CD14-positive monocyte (primary cell): Measurements from ENCODE around the gene ANXA2. TPM values are rescaled to one million over a fixed set of nuclear protein-coding genes. Genes with fewer than 3 reads are reported as not detected.

ENCODE experiments used
- DNase-seq, 3 donors: peaks; one replicate each; pipeline ENCODE4 v3.0.0-alpha.2; 2011 to 2022
- H2AFZ ChIP-seq: 2 replicates; pipeline ENCODE4 v1.6.0; 2012; ENCODE audit warnings: mild to moderate bottlenecking, low read depth, low read length, inconsistent platforms; ENCODE audit not compliant: insufficient read depth, poor library complexity, severe bottlenecking
- H3K27ac ChIP-seq, 2 donors: 1 replicate in 1 of 2; 2 replicates in 1 of 2; pipeline ENCODE4 v1.5.1; 2012 to 2013; ENCODE audit warnings: low read length in 2 of 2, control low read depth in 1 of 2, inconsistent platforms in 1 of 2, low read depth in 1 of 2, mild to moderate bottlenecking in 1 of 2
- H3K27me3 ChIP-seq, 2 donors: one replicate each; pipeline versions ENCODE4 v1.6.0 to v1.6.1; 2011 to 2013; ENCODE audit warnings: low read length in 2 of 2; ENCODE audit not compliant: control insufficient read depth in 2 of 2, insufficient read depth in 2 of 2
- H3K36me3 ChIP-seq, 2 donors: replicated peaks in 1 of 2; 1 replicate in 1 of 2; 2 replicates in 1 of 2; pipeline versions ENCODE4 v1.5.1 to v1.6.1; 2012 to 2013; ENCODE audit warnings: low read length in 2 of 2, control low read depth in 1 of 2, inconsistent platforms in 1 of 2, mild to moderate bottlenecking in 1 of 2; ENCODE audit not compliant: insufficient read depth in 2 of 2, control insufficient read depth in 1 of 2
- H3K4me1 ChIP-seq, 2 donors: 1 replicate in 1 of 2; 2 replicates in 1 of 2; pipeline versions ENCODE4 v1.5.1 to v1.6.1; 2012 to 2013; ENCODE audit warnings: low read length in 2 of 2, control low read depth in 1 of 2, inconsistent platforms in 1 of 2, mild to moderate bottlenecking in 1 of 2, moderate library complexity in 1 of 2; ENCODE audit not compliant: insufficient read depth in 2 of 2, control insufficient read depth in 1 of 2
- H3K4me2 ChIP-seq: replicated peaks from 2 replicates; pipeline ENCODE3; 2012; ENCODE audit warnings: low read length, moderate library complexity, mild to moderate bottlenecking; ENCODE audit not compliant: poor library complexity, severe bottlenecking; ENCODE audit errors: extremely low read depth
- H3K4me3 ChIP-seq, 3 experiments: fragments of 200-600 bp in 1 of 3; sonication (generic) in 1 of 3; replicated peaks in 1 of 3; 1 replicate in 2 of 3; 2 replicates in 1 of 3; pipeline ENCODE4 v1.5.1; 2011 to 2013; ENCODE audit warnings: low read length in 3 of 3, mild to moderate bottlenecking in 3 of 3, control low read depth in 2 of 3, low read depth in 2 of 3, inconsistent platforms in 1 of 3, moderate library complexity in 1 of 3
- H3K79me2 ChIP-seq: 2 replicates; pipeline ENCODE4 v1.6.0; 2012; ENCODE audit warnings: mild to moderate bottlenecking, control low read depth, inconsistent platforms, low read length, moderate library complexity; ENCODE audit not compliant: insufficient read depth
- H3K9ac ChIP-seq: 2 replicates; pipeline ENCODE4 v1.6.0; 2017; ENCODE audit warnings: low read length, mild to moderate bottlenecking; ENCODE audit not compliant: insufficient read depth, poor library complexity, severe bottlenecking
- H3K9me3 ChIP-seq, 2 donors: replicated peaks in 1 of 2; 1 replicate in 1 of 2; 2 replicates in 1 of 2; pipeline versions ENCODE4 v1.5.1 to v1.6.1; 2012 to 2013; ENCODE audit warnings: low read length in 2 of 2, control low read depth in 1 of 2; ENCODE audit not compliant: control insufficient read depth in 1 of 2, insufficient read depth in 1 of 2
- H4K20me1 ChIP-seq: 2 replicates; pipeline ENCODE4 v1.6.0; 2012; ENCODE audit warnings: mild to moderate bottlenecking, low read length, control low read depth, moderate library complexity; ENCODE audit not compliant: insufficient read depth
- H3K27ac Mint-ChIP-seq, 7 donors: one replicate each; pipeline ENCODE4 v1.8.0; 2020; ENCODE audit warnings: mild to moderate bottlenecking in 7 of 7, mixed read lengths in 7 of 7, moderate library complexity in 6 of 7, inconsistent platforms in 2 of 7
- H3K27me3 Mint-ChIP-seq, 3 donors: one replicate each; pipeline ENCODE4 v1.8.0; 2021 to 2022; ENCODE audit warnings: low read depth in 3 of 3, mild to moderate bottlenecking in 3 of 3, mixed read lengths in 3 of 3, moderate library complexity in 3 of 3, inconsistent platforms in 1 of 3
- H3K36me3 Mint-ChIP-seq, 2 donors: one replicate each; pipeline ENCODE4 v1.8.0; 2020; ENCODE audit warnings: mixed read lengths in 2 of 2, inconsistent platforms in 1 of 2, mild to moderate bottlenecking in 1 of 2
- H3K4me1 Mint-ChIP-seq: one replicate; pipeline ENCODE4 v1.8.0; 2020; ENCODE audit warnings: mild to moderate bottlenecking, mixed read lengths
- H3K4me3 Mint-ChIP-seq, 2 donors: one replicate each; pipeline ENCODE4 v1.8.0; 2020; ENCODE audit warnings: mild to moderate bottlenecking in 2 of 2, mixed read lengths in 2 of 2, moderate library complexity in 1 of 2
- H3K9me3 Mint-ChIP-seq, 7 donors: one replicate each; pipeline ENCODE4 v1.8.0; 2020 to 2022; ENCODE audit warnings: mixed read lengths in 7 of 7, mild to moderate bottlenecking in 6 of 7, moderate library complexity in 6 of 7, inconsistent platforms in 2 of 7
- WGBS: methylation state at CpG from one replicate; pipeline ENCODE4 v1.1.5; 2013; ENCODE audit warnings: missing lambda C conversion rate; ENCODE audit not compliant: insufficient coverage; 5-methylcytosine and 5-hydroxymethylcytosine counted together
- intact Hi-C, 2 donors: fragments of 100-400 bp; cut with micrococcal nuclease; formaldehyde crosslinking; loops; one replicate each; pipeline versions ENCODE4 v1.15.0 to v1.15.1; 2023
- polyA plus RNA-seq, 3 donors: library from polyadenylated mRNA; depleted of rRNA in 1 of 3; unstranded in 2 of 3; stranded (reverse) in 1 of 3; fragments of 300-500 nt in 2 of 3; fragments of >200 nt in 1 of 3; fragmentation: Illumina TruSeq in 2 of 3; gene quantifications; 1 replicate in 2 of 3; 2 replicates in 1 of 3; pipeline ENCODE4 v1.2.3, GENCODE V29; 2012 to 2021
- TF ChIP-seq, protein P1 (sequence below): fragments of 200-600 bp; IDR thresholded peaks from one replicate; pipeline ENCODE4 v1.8.0; 2022; ENCODE audit warnings: antibody characterized with exemption, mild to moderate bottlenecking

Gene ANXA2
- polyA plus RNA-seq, 3 donors = 966 to 2,079 (median 2,046) TPM

DNA sequence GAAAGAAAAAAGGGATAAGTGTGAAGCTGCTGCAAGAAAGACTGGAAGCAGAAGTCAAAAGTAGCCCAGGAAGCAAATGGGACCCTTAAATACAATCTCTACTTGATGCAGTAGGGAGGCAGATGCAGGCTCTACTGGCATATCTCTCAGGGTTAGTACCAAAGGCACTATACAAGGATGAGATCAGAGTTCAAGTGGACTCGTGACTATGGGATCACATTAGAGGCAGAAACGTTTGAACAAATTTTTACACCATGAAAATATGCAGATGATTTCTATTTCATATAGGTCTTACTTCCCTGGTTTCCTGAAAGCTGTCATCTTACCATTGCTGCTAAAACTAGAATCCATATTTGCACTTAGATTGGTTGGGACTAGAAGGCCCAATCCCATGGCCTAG is 27.7 kb upstream of the ANXA2 start:
- H3K27ac Mint-ChIP-seq = peak overlapping the region in 1 of 7 donors; percentile 38
- intact Hi-C loops = no loop called here
- H2AFZ ChIP-seq = no peak overlapping the region
- H3K27me3 ChIP-seq = no peaks in the 10 kb centered on the region
- WGBS = no CpG with 5 or more reads among the region's 2 CpGs
- no peak overlapping the region for H3K4me3 ChIP-seq
- no peaks in the 10 kb centered on the region for H3K79me2 ChIP-seq
- peak overlapping the region in 1 of 2 donors; percentile 39 for H3K27ac ChIP-seq
- H3K36me3 Mint-ChIP-seq = peaks cover 31 to 36% of the 10 kb centered on the region in 2 donors
- peaks cover 20% of the 10 kb centered on the region for H3K4me1 Mint-ChIP-seq
- no peak overlapping the region for H3K9ac ChIP-seq
- H3K4me1 ChIP-seq = peaks cover 9 to 16% of the 10 kb centered on the region in 2 donors
- H3K4me3 Mint-ChIP-seq = no peak overlapping the region
- TF ChIP-seq, protein P1, sequence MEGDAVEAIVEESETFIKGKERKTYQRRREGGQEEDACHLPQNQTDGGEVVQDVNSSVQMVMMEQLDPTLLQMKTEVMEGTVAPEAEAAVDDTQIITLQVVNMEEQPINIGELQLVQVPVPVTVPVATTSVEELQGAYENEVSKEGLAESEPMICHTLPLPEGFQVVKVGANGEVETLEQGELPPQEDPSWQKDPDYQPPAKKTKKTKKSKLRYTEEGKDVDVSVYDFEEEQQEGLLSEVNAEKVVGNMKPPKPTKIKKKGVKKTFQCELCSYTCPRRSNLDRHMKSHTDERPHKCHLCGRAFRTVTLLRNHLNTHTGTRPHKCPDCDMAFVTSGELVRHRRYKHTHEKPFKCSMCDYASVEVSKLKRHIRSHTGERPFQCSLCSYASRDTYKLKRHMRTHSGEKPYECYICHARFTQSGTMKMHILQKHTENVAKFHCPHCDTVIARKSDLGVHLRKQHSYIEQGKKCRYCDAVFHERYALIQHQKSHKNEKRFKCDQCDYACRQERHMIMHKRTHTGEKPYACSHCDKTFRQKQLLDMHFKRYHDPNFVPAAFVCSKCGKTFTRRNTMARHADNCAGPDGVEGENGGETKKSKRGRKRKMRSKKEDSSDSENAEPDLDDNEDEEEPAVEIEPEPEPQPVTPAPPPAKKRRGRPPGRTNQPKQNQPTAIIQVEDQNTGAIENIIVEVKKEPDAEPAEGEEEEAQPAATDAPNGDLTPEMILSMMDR = no peak
- peaks cover 36 to 60% of the 10 kb centered on the region in 2 donors for H3K36me3 ChIP-seq
- no peaks in the 10 kb centered on the region for H3K9me3 ChIP-seq
- H3K9me3 Mint-ChIP-seq = no peaks in the 10 kb centered on the region
- H3K4me2 ChIP-seq = no peak overlapping the region
- H4K20me1 ChIP-seq = peaks cover 3% of the 10 kb centered on the region
- DNase-seq = no peak
- H3K27me3 Mint-ChIP-seq = no peaks in the 10 kb centered on the region

DNA sequence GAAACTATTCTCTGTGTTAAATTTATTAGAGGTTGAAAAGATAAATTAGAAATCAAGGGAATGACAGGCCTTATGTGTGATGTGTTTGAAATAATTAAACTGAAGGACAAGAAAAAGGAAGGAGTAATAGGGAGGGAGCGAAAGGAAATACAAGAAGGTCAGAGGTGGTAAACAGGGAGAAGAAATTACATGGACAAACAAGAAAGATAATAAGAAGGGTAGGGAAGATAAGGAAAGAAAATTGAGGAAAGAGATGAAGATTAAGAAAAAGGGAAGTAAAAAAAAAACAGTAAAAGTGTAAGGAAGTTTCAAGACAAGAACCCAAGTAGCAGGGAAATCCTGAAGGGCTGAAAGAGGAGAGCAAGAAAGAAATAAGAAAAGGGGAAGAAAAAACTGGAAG is 26.2 kb upstream of the ANXA2 start:
- Histone ChIP-seq H2AFZ (no peak overlapping the region), H3K27me3 (no peaks in the 10 kb centered on the region), H3K27ac (peak overlapping the region in 1 of 2 donors; percentile 39), H4K20me1 (peaks cover 3% of the 10 kb centered on the region), H3K4me2 (no peak overlapping the region), H3K4me3 (no peak overlapping the region), H3K79me2 (no peaks in the 10 kb centered on the region), H3K9me3 (no peaks in the 10 kb centered on the region), H3K9ac (no peak overlapping the region), H3K4me1 (peaks cover 9 to 16% of the 10 kb centered on the region in 2 donors), H3K36me3 (peaks cover 28 to 49% of the 10 kb centered on the region in 2 donors)
- peaks cover 33 to 43% of the 10 kb centered on the region in 2 donors for H3K36me3 Mint-ChIP-seq
- WGBS = 100% methylated on average over 1 of the region's 1 CpG
- no peaks in the 10 kb centered on the region for H3K27me3 Mint-ChIP-seq
- TF ChIP-seq, protein P1 = no peak
- intact Hi-C loops = no loop called here
- H3K4me1 Mint-ChIP-seq = peaks cover 20% of the 10 kb centered on the region
- H3K27ac Mint-ChIP-seq = peak overlapping the region in 6 of 7 donors; percentile 23 to 75 (median 64)
- DNase-seq = peak in 2 of 3 donors; percentile 13 to 19
- no peaks in the 10 kb centered on the region for H3K9me3 Mint-ChIP-seq
- no peak overlapping the region for H3K4me3 Mint-ChIP-seq
